Measurements from ENCODE around the gene PRKN.
"Not testable (repeated sequence)": the region's sequence is repeated elsewhere in the genome, so short reads cannot be mapped to it uniquely, and the experiment has no call there.

PRKN gene

GRCh38 chr6:161822204-161822603 is 905.4 kb downstream of the PRKN start:
- H3K4me3 ChIP-seq (ENCODE audit: low read length); H3K9me3 ChIP-seq (ENCODE audit: insufficient read depth, low read depth, low read length); H3K27ac ChIP-seq (ENCODE audit: low read length); H3K4me1 ChIP-seq (ENCODE audit: insufficient read depth, low read length); H3K27me3 ChIP-seq (ENCODE audit: insufficient read depth, low read length); H3K9ac ChIP-seq (ENCODE audit: low read depth, low read length); H3K36me3 ChIP-seq (ENCODE audit: insufficient read depth, low read depth, low read length): not testable (repeated sequence)

DNA sequence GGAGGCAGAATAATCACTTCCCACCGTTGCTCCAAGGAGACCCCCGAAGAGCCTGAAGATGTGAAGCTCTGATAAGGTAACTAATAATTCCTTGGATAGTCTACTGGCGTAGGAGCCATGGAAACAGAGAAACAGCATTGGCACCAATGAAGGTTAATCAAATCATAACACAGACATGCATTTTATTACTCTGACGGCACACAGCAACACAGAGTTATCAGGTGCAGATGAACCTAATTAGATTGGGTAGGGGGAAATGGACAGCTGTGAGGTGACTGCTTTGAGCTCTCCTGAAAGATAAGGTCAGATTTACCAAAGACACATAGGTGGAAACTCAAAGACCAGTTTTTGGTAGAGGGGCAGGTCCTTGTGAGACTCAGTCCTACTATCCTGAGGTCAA is 909.7 kb downstream of the PRKN start:
- Histone ChIP-seq H3K4me1 (ENCODE audit: insufficient read depth, low read length) (no peaks in the 10 kb centered on the region), H3K36me3 (ENCODE audit: insufficient read depth, low read depth, low read length) (no peaks in the 10 kb centered on the region), H3K9ac (ENCODE audit: low read depth, low read length) (no peak overlapping the region), H3K27ac (ENCODE audit: low read length) (no peak overlapping the region), H3K27me3 (ENCODE audit: insufficient read depth, low read length) (no peaks in the 10 kb centered on the region), H3K4me3 (ENCODE audit: low read length) (no peak overlapping the region), H3K9me3 (ENCODE audit: insufficient read depth, low read depth, low read length) (no peaks in the 10 kb centered on the region)

DNA sequence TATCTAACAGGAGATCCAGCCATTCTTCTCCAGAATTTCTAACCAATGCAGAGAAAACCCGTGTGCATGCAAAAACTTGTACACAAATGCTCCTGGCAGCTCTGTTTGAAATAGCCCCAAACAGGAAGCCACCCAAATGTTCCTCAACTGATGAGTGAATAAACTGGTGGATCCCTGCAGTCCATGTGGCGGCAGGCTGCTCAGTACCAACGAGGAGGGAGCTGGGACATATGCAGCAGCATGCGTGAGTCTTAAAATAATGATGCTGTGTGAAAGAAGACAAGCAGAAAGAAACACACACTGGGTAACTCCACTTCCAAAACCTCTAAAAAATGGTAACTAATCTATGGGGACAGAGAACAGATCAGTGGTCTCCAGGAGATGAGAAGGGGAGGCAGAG is 911.6 kb downstream of the PRKN start:
- no peaks in the 10 kb centered on the region for H3K4me1 ChIP-seq (ENCODE audit: insufficient read depth, low read length)
- H3K4me3 ChIP-seq (ENCODE audit: low read length), result no peak overlapping the region
- no peaks in the 10 kb centered on the region for H3K36me3 ChIP-seq (ENCODE audit: insufficient read depth, low read depth, low read length)
- peak overlapping the region; percentile 29 for H3K27ac ChIP-seq (ENCODE audit: low read length)
- no peak overlapping the region for H3K9ac ChIP-seq (ENCODE audit: low read depth, low read length)
- no peaks in the 10 kb centered on the region for H3K9me3 ChIP-seq (ENCODE audit: insufficient read depth, low read depth, low read length)
- H3K27me3 ChIP-seq (ENCODE audit: insufficient read depth, low read length), result no peaks in the 10 kb centered on the region

DNA sequence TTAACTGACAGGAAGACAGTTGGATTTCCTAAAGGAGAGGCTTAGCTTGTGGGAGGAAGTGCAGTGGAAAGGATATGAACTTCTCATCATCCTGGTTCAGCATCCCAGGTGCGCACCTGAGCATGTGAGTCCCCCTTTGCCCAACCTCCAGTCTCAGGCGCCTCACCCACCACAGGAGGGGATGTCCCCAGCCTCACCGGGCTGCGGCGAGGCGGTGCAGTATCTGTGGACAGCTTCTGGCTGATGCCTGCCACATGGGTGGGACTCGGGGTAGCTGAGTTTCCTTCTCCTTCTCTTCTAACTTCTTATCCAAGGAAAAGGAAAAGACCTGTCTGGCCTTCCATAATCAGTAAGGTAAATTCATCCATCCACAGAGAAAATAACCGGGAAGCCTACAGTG is 914.4 kb downstream of the PRKN start:
- Histone ChIP-seq H3K9ac (ENCODE audit: low read depth, low read length) (no peak overlapping the region), H3K4me3 (ENCODE audit: low read length) (no peak overlapping the region), H3K27me3 (ENCODE audit: insufficient read depth, low read length) (no peaks in the 10 kb centered on the region), H3K27ac (ENCODE audit: low read length) (no peak overlapping the region), H3K9me3 (ENCODE audit: insufficient read depth, low read depth, low read length) (no peaks in the 10 kb centered on the region), H3K4me1 (ENCODE audit: insufficient read depth, low read length) (no peaks in the 10 kb centered on the region), H3K36me3 (ENCODE audit: insufficient read depth, low read depth, low read length) (no peaks in the 10 kb centered on the region)

- Histone ChIP-seq H3K27ac (ENCODE audit: low read length) (no peak overlapping the region), H3K9me3 (ENCODE audit: insufficient read depth, low read depth, low read length) (no peaks in the 10 kb centered on the region), H3K9ac (ENCODE audit: low read depth, low read length) (no peak overlapping the region), H3K27me3 (ENCODE audit: insufficient read depth, low read length) (no peaks in the 10 kb centered on the region), H3K36me3 (ENCODE audit: insufficient read depth, low read depth, low read length) (no peaks in the 10 kb centered on the region), H3K4me1 (ENCODE audit: insufficient read depth, low read length) (no peaks in the 10 kb centered on the region), H3K4me3 (ENCODE audit: low read length) (no peak overlapping the region)
These were observed 917.6 kb downstream of the PRKN start for GRCh38 chr6:161809971-161810370.

DNA sequence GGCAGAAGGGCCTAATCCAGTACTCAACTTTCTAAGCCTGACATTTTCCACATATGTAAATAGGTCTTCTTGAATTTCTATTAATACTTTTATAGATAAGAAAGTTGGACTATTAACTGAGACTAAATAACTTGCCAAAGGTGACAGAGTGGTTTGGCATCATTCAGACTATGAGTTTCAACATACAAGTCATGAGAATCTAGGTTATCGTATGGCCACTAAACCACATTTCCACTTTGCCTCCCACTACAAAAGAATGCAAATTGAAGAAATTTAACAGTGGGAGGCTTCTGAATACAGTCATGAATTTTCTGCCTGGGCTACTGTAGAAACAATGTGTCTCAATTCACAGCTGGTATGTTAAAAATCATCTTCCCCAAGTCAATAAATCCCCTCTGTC is 922.7 kb downstream of the PRKN start:
- no peaks in the 10 kb centered on the region for H3K4me1 ChIP-seq (ENCODE audit: insufficient read depth, low read length)
- H3K36me3 ChIP-seq (ENCODE audit: insufficient read depth, low read depth, low read length), result no peaks in the 10 kb centered on the region
- no peak overlapping the region for H3K4me3 ChIP-seq (ENCODE audit: low read length)
- no peak overlapping the region for H3K27ac ChIP-seq (ENCODE audit: low read length)
- no peaks in the 10 kb centered on the region for H3K9me3 ChIP-seq (ENCODE audit: insufficient read depth, low read depth, low read length)
- H3K27me3 ChIP-seq (ENCODE audit: insufficient read depth, low read length), result no peaks in the 10 kb centered on the region
- H3K9ac ChIP-seq (ENCODE audit: low read depth, low read length), result no peak overlapping the region

- Histone ChIP-seq H3K4me3 (ENCODE audit: low read length) (no peak overlapping the region), H3K4me1 (ENCODE audit: insufficient read depth, low read length) (no peaks in the 10 kb centered on the region), H3K9me3 (ENCODE audit: insufficient read depth, low read depth, low read length) (no peaks in the 10 kb centered on the region), H3K27me3 (ENCODE audit: insufficient read depth, low read length) (no peaks in the 10 kb centered on the region), H3K36me3 (ENCODE audit: insufficient read depth, low read depth, low read length) (no peaks in the 10 kb centered on the region), H3K27ac (ENCODE audit: low read length) (no peak overlapping the region), H3K9ac (ENCODE audit: low read depth, low read length) (no peak overlapping the region)
These were observed 924.4 kb downstream of the PRKN start for GRCh38 chr6:161803131-161803530.

GRCh38 chr6:161802231-161802630 is 925.3 kb downstream of the PRKN start:
- no peaks in the 10 kb centered on the region for H3K27me3 ChIP-seq (ENCODE audit: insufficient read depth, low read length)
- no peaks in the 10 kb centered on the region for H3K4me1 ChIP-seq (ENCODE audit: insufficient read depth, low read length)
- H3K27ac ChIP-seq (ENCODE audit: low read length), result no peak overlapping the region
- no peak overlapping the region for H3K4me3 ChIP-seq (ENCODE audit: low read length)
- H3K9ac ChIP-seq (ENCODE audit: low read depth, low read length), result no peak overlapping the region
- H3K9me3 ChIP-seq (ENCODE audit: insufficient read depth, low read depth, low read length), result no peaks in the 10 kb centered on the region
- no peaks in the 10 kb centered on the region for H3K36me3 ChIP-seq (ENCODE audit: insufficient read depth, low read depth, low read length)

GRCh38 chr6:161798844-161799394 is 928.6 kb downstream of the PRKN start:
- H3K27me3 ChIP-seq (ENCODE audit: insufficient read depth, low read length), result no peaks in the 10 kb centered on the region
- no peak overlapping the region for H3K27ac ChIP-seq (ENCODE audit: low read length)
- H3K4me1 ChIP-seq (ENCODE audit: insufficient read depth, low read length), result no peaks in the 10 kb centered on the region
- no peak overlapping the region for H3K4me3 ChIP-seq (ENCODE audit: low read length)
- H3K36me3 ChIP-seq (ENCODE audit: insufficient read depth, low read depth, low read length), result no peaks in the 10 kb centered on the region
- no peak overlapping the region for H3K9ac ChIP-seq (ENCODE audit: low read depth, low read length)
- no peaks in the 10 kb centered on the region for H3K9me3 ChIP-seq (ENCODE audit: insufficient read depth, low read depth, low read length)

GRCh38 chr6:161796681-161797080 is 930.9 kb downstream of the PRKN start:
- H3K9ac ChIP-seq (ENCODE audit: low read depth, low read length), result no peak overlapping the region
- no peaks in the 10 kb centered on the region for H3K36me3 ChIP-seq (ENCODE audit: insufficient read depth, low read depth, low read length)
- no peak overlapping the region for H3K4me3 ChIP-seq (ENCODE audit: low read length)
- no peak overlapping the region for H3K27ac ChIP-seq (ENCODE audit: low read length)
- no peaks in the 10 kb centered on the region for H3K9me3 ChIP-seq (ENCODE audit: insufficient read depth, low read depth, low read length)
- H3K4me1 ChIP-seq (ENCODE audit: insufficient read depth, low read length), result no peaks in the 10 kb centered on the region
- H3K27me3 ChIP-seq (ENCODE audit: insufficient read depth, low read length), result no peaks in the 10 kb centered on the region

DNA sequence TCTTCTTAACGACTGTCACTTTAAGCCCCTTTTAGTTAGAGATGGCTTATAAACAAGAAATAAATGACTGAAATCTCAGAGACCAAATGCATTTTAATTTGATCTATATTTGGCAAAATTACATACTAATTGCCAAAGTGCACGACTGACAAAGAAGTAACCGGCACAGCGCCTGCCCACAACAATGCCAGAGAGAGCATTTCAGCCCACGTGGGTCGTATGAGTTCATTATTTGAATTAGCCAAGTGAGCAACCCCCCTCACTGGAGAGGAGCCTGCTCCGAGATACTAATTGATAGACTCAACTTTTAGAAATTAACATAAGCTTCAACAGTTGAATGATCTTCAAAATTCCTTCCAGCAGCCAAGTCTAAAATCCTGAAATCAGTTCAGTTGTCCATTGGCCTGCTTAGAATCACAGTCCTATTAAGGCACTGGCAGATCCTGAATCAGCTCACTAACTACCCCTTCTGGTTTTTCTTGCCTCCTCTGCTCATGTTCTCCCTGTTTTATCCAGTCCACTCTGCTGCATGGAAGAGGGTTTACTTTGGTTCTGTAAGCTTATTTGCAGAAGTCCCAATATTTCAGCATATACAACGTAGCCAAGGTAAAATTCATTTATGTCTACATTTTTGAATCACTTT is 934.6 kb downstream of the PRKN start:
- Histone ChIP-seq H3K9me3 (ENCODE audit: insufficient read depth, low read depth, low read length) (no peaks in the 10 kb centered on the region), H3K27ac (ENCODE audit: low read length) (no peak overlapping the region), H3K4me3 (ENCODE audit: low read length) (no peak overlapping the region), H3K27me3 (ENCODE audit: insufficient read depth, low read length) (no peaks in the 10 kb centered on the region), H3K4me1 (ENCODE audit: insufficient read depth, low read length) (no peaks in the 10 kb centered on the region), H3K9ac (ENCODE audit: low read depth, low read length) (no peak overlapping the region), H3K36me3 (ENCODE audit: insufficient read depth, low read depth, low read length) (no peaks in the 10 kb centered on the region)

GRCh38 chr6:161788531-161788930 is 939.0 kb downstream of the PRKN start:
- Histone ChIP-seq H3K4me1 (ENCODE audit: insufficient read depth, low read length) (no peaks in the 10 kb centered on the region), H3K36me3 (ENCODE audit: insufficient read depth, low read depth, low read length) (no peaks in the 10 kb centered on the region), H3K27me3 (ENCODE audit: insufficient read depth, low read length) (no peaks in the 10 kb centered on the region), H3K9ac (ENCODE audit: low read depth, low read length) (no peak overlapping the region), H3K4me3 (ENCODE audit: low read length) (no peak overlapping the region), H3K9me3 (ENCODE audit: insufficient read depth, low read depth, low read length) (no peaks in the 10 kb centered on the region), H3K27ac (ENCODE audit: low read length) (no peak overlapping the region)

All from iPS-20b (cell line).